GM12878 (cell line): Measurements from ENCODE around the gene METTL16. TPM values are rescaled to one million over a fixed set of nuclear protein-coding genes. Genes with fewer than 3 reads are reported as not detected.

Experiments used
- ATAC-seq: fragments of 200-7000 bp; cut with Tn5 transposase; 3 replicates; pipeline ENCODE4 v1.9.1; 2020; ENCODE audit warnings: mild to moderate bottlenecking, moderate library complexity
- BruUV-seq: library from RNA; stranded (reverse); fragments of 400-500 nt; replicated peaks from 2 replicates; lab custom pipeline; 2021; lab: Mats Ljungman, UMichigan
- CTCF ChIA-PET: fragments of 300-600 bp; sonication (Branson Sonifier 250); formaldehyde crosslinking; extraction: SDS; loops from one replicate; lab custom pipeline; 2021; ENCODE audit warnings: inconsistent platforms; lab: Yijun Ruan, JAX
- POLR2A ChIA-PET: fragments of 350-600 bp; formaldehyde crosslinking; extraction: SDS; loops from one replicate; lab custom pipeline; 2021; ENCODE audit warnings: inconsistent platforms; lab: Charles Lee
- RAD21 ChIA-PET: fragments of 300-600 bp; sonication (Branson Sonifier 250); formaldehyde crosslinking; loops from one replicate; lab custom pipeline; 2023; ENCODE audit warnings: antibody characterized with exemption; ENCODE audit not compliant: unreplicated experiment; lab: Charles Lee
- SMC1A ChIA-PET: fragments of 300-600 bp; sonication (Branson Sonifier 250); formaldehyde crosslinking; loops from one replicate; lab custom pipeline; 2023; ENCODE audit not compliant: unreplicated experiment, uncharacterized antibody; lab: Charles Lee
- DNase-seq: peaks from one replicate; pipeline ENCODE4 v3.0.0-alpha.2; 2011; ENCODE audit warnings: low read depth, low spot score
- FAIRE-seq: peaks from 3 replicates; lab custom pipeline; 2011; peaks lifted over from hg19 to GRCh38; lab: Jason Lieb, UNC
- H2AFZ ChIP-seq: 2 replicates; pipeline ENCODE4 v1.6.0; 2011; ENCODE audit warnings: low read depth, low read length, control low read depth; ENCODE audit not compliant: control insufficient read depth
- H3K27ac ChIP-seq: 2 replicates; pipeline ENCODE4 v1.5.1; 2011; ENCODE audit warnings: control low read depth; ENCODE audit not compliant: control insufficient read depth, insufficient read depth
- H3K27me3 ChIP-seq, 2 experiments: replicated peaks in 1 of 2; 2 replicates each; pipeline versions ENCODE4 v1.6.0 to v1.6.1; 2011; ENCODE audit warnings: low read length in 1 of 2; ENCODE audit not compliant: control insufficient read depth in 2 of 2, insufficient read depth in 2 of 2
- H3K36me3 ChIP-seq, 2 experiments: 2 replicates each; pipeline ENCODE4 v1.5.1; 2011; ENCODE audit warnings: low read length in 1 of 2; ENCODE audit not compliant: control insufficient read depth in 2 of 2, insufficient read depth in 2 of 2
- H3K4me1 ChIP-seq: 2 replicates; pipeline ENCODE4 v1.6.1; 2011; ENCODE audit warnings: mild to moderate bottlenecking, low read length, moderate library complexity, mixed read lengths; ENCODE audit not compliant: control insufficient read depth, insufficient read depth
- H3K4me2 ChIP-seq: 2 replicates; pipeline ENCODE4 v1.6.0; 2011; ENCODE audit warnings: control low read depth; ENCODE audit not compliant: control insufficient read depth, insufficient read depth
- H3K4me3 ChIP-seq: fragments of 200-600 bp; sonication (generic); 2 replicates; pipeline ENCODE4 v1.5.1; 2016
- H3K79me2 ChIP-seq: 2 replicates; pipeline ENCODE4 v1.6.0; 2011; ENCODE audit warnings: low read length; ENCODE audit not compliant: control insufficient read depth, insufficient read depth
- H3K9ac ChIP-seq: 2 replicates; pipeline ENCODE4 v1.8.0; 2011; ENCODE audit warnings: low read length, control low read depth, mixed read lengths; ENCODE audit not compliant: control insufficient read depth, insufficient read depth
- H3K9me3 ChIP-seq: replicated peaks from 3 replicates; pipeline ENCODE4 v1.5.1; 2011; ENCODE audit warnings: mild to moderate bottlenecking, low read length; ENCODE audit not compliant: control insufficient read depth, insufficient read depth
- H4K20me1 ChIP-seq: 2 replicates; pipeline ENCODE4 v1.6.0; 2011; ENCODE audit not compliant: control insufficient read depth, insufficient read depth
- BHLHE40 ChIP-seq, 2 experiments: fragments of 450-650 bp in 1 of 2; IDR thresholded peaks; 2 replicates each; pipeline ENCODE4 v1.6.1; 2011 to 2017; ENCODE audit warnings: low read depth in 2 of 2, borderline replicate concordance in 1 of 2, improper control_type of control experiment in 1 of 2, low read length in 1 of 2, mild to moderate bottlenecking in 1 of 2
- CEBPB ChIP-seq, 2 experiments: fragments of 150-350 bp in 1 of 2; IDR thresholded peaks; 2 replicates each; pipeline ENCODE4 v1.6.1; 2012 to 2014; ENCODE audit warnings: low read depth in 2 of 2, low read length in 2 of 2, borderline replicate concordance in 1 of 2, inconsistent platforms in 1 of 2
- EP300 ChIP-seq, 2 experiments: fragments of 150-350 bp in 1 of 2; IDR thresholded peaks; 2 replicates each; pipeline ENCODE4 v1.6.1; 2011 to 2012; ENCODE audit warnings: low read depth in 2 of 2, low read length in 2 of 2, borderline replicate concordance in 1 of 2, improper control_type of control experiment in 1 of 2, inconsistent platforms in 1 of 2; ENCODE audit not compliant: control insufficient read depth in 1 of 2
- HDAC2 ChIP-seq: fragments of 200-600 bp; sonication (generic); IDR thresholded peaks from 2 replicates; pipeline ENCODE4 v1.6.1; 2017
- PAX8 ChIP-seq: fragments of 450-650 bp; IDR thresholded peaks from 2 replicates; pipeline ENCODE4 v1.6.1; 2017; ENCODE audit warnings: mild to moderate bottlenecking, moderate library complexity
- PML ChIP-seq: IDR thresholded peaks from 2 replicates; pipeline ENCODE4 v1.6.1; 2012; ENCODE audit warnings: low read length, inconsistent platforms
- RAD51 ChIP-seq: fragments of 450-650 bp; IDR thresholded peaks from 2 replicates; pipeline ENCODE4 v1.6.1; 2016; ENCODE audit warnings: moderate library complexity, mild to moderate bottlenecking, inconsistent platforms
- ZNF207 ChIP-seq: fragments of 450-650 bp; IDR thresholded peaks from 2 replicates; pipeline ENCODE4 v1.6.1; 2014; ENCODE audit warnings: antibody characterized with exemption, mild to moderate bottlenecking, borderline replicate concordance
- ZNF24 ChIP-seq: fragments of 450-650 bp; IDR thresholded peaks from 2 replicates; pipeline ENCODE4 v1.6.1; 2017; ENCODE audit warnings: antibody characterized with exemption, mild to moderate bottlenecking
- WGBS: methylation state at CpG from one replicate; pipeline ENCODE4 v1.1.6; 2016; ENCODE audit warnings: low lambda C conversion rate; ENCODE audit not compliant: insufficient replicate concordance, insufficient coverage; ENCODE audit errors: missing lambda C conversion rate; 5-methylcytosine and 5-hydroxymethylcytosine counted together
- in situ Hi-C: fragments of 300-500 bp; cut with MboI; formaldehyde crosslinking; loops from 9 replicates; pipeline ENCODE4 v1.14.3; 2018; ENCODE audit warnings: mixed read lengths
- intact Hi-C: fragments of 100-400 bp; cut with micrococcal nuclease; formaldehyde crosslinking; loops from one replicate; pipeline ENCODE4 v1.14.2; 2022; ENCODE audit not compliant: unreplicated experiment
- polyA plus RNA-seq, 11 experiments: library from polyadenylated mRNA; depleted of rRNA in 4 of 11; unstranded in 6 of 11; stranded (reverse) in 5 of 11; fragments of >200 nt; fragmentation: Nextera tagmentation in 4 of 11; fragmentation: Illumina TruSeq in 1 of 11; extraction: Ambion mirVana in 4 of 11; extraction: Trizol in 1 of 11; gene quantifications; 1 replicate in 1 of 11; 2 replicates in 10 of 11; pipeline versions ENCODE4 v1.2.1 to v1.2.3, GENCODE V29; 2011 to 2016; ENCODE audit warnings: inconsistent platforms in 2 of 11, missing spikeins in 2 of 11, low read depth in 1 of 11
- total RNA-seq, 4 experiments: library from RNA; depleted of rRNA in 3 of 4; stranded (reverse); fragments of >200 nt in 3 of 4; fragmentation: Illumina TruSeq in 1 of 4; extraction: Trizol in 1 of 4; gene quantifications; 2 replicates each; pipeline versions ENCODE4 v1.2.1 to v1.2.3, GENCODE V29; 2013 to 2021
- TF ChIP-seq, protein P1 (sequence below): IDR thresholded peaks from 2 replicates; pipeline ENCODE4 v1.6.1; 2012; ENCODE audit warnings: low read depth, low read length, improper control_type of control experiment
- TF ChIP-seq, protein P2 (sequence below): IDR thresholded peaks from 2 replicates; pipeline ENCODE4 v1.6.1; 2011; ENCODE audit warnings: borderline replicate concordance, low read depth, mild to moderate bottlenecking, moderate library complexity, low read length; ENCODE audit not compliant: insufficient read depth, poor library complexity, severe bottlenecking
- TF ChIP-seq, protein P3 (sequence below): IDR thresholded peaks from 2 replicates; pipeline ENCODE4 v1.6.1; 2011; ENCODE audit warnings: low read depth, low read length, improper control_type of control experiment, borderline replicate concordance
- TF ChIP-seq, protein P4 (sequence below): IDR thresholded peaks from 2 replicates; pipeline ENCODE4 v1.6.1; 2012; ENCODE audit warnings: low read length, inconsistent platforms
- TF ChIP-seq, protein P5 (sequence below): fragments of 450-650 bp; IDR thresholded peaks from 2 replicates; pipeline ENCODE4 v1.6.1; 2017; ENCODE audit warnings: antibody characterized with exemption, mild to moderate bottlenecking, moderate library complexity

Gene METTL16
- total and polyA plus RNA-seq, 10 of the 15 experiments (the other 5 are each of a cell fraction or from before 2014, with no cell fraction given) = 15.6 to 34.3 (median 23.7) TPM

DNA sequence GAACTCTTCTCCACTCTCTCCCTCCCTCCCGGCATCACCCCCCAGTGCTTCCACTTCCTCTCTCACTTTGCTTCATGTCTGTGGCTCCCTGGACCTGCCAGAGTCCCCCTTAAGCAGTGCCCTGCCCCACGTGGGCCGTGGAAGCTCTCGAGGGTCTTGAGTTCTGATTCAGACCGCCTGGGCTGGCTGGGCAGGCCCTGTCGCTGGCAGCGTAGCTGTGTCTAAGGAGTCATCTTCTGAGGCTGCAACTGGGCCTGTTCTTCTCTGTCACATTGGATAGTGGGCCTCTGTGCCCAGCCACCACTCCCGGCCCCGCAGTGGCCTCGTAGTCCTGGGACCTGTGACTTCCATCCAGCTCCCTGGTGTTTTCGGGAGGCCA, 141.5 kb downstream of the METTL16 start:
- intact Hi-C loops (no loop called here), in situ Hi-C loops (no loop called here)
- ATAC-seq (no peak), DNase-seq (no peak), FAIRE-seq (no peak)
- Histone ChIP-seq H3K9ac (no peak overlapping the region), H3K79me2 (no peaks in the 10 kb centered on the region), H4K20me1 (no peaks in the 10 kb centered on the region), H3K27me3 (no peaks in the 10 kb centered on the region), H3K36me3 (no peaks in the 10 kb centered on the region; a peak in 1 of 4 replicates), H3K9me3 (no peaks in the 10 kb centered on the region), H3K4me1 (no peaks in the 10 kb centered on the region), H3K27ac (no peak overlapping the region), H2AFZ (no peak overlapping the region), H3K4me2 (no peak overlapping the region), H3K4me3 (no peak overlapping the region)
- POLR2A ChIA-PET = no interaction called here
- CTCF ChIA-PET = interaction anchor here (1.4 to 2.2 kb wide), 2 partner anchors 12 to 46 kb away, joined by 4 to 12 read pairs; no protein-coding TSS in a partner anchor
- RAD21 ChIA-PET = interaction anchor here (2.7 kb wide), 1 partner anchor 13 kb away, joined by 9 read pairs; no protein-coding TSS in a partner anchor
- WGBS = 64% methylated on average over 11 of the region's 11 CpGs
- SMC1A ChIA-PET = interaction anchor here (1.4 to 2.0 kb wide), 2 partner anchors 12 to 46 kb away, joined by 4 to 6 read pairs; no protein-coding TSS in a partner anchor
- BruUV-seq = no TSS peak
- TF ChIP-seq, protein P1, sequence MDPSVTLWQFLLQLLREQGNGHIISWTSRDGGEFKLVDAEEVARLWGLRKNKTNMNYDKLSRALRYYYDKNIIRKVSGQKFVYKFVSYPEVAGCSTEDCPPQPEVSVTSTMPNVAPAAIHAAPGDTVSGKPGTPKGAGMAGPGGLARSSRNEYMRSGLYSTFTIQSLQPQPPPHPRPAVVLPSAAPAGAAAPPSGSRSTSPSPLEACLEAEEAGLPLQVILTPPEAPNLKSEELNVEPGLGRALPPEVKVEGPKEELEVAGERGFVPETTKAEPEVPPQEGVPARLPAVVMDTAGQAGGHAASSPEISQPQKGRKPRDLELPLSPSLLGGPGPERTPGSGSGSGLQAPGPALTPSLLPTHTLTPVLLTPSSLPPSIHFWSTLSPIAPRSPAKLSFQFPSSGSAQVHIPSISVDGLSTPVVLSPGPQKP = no peak
- TF ChIP-seq CEBPB (IDR thresholded peaks at IDR 0.05; ENCODE audit: borderline replicate concordance in 1 of 2, low read depth in 2 of 2, low read length in 2 of 2) = no peak
- TF ChIP-seq PAX8 = no peak
- TF ChIP-seq, protein P2, sequence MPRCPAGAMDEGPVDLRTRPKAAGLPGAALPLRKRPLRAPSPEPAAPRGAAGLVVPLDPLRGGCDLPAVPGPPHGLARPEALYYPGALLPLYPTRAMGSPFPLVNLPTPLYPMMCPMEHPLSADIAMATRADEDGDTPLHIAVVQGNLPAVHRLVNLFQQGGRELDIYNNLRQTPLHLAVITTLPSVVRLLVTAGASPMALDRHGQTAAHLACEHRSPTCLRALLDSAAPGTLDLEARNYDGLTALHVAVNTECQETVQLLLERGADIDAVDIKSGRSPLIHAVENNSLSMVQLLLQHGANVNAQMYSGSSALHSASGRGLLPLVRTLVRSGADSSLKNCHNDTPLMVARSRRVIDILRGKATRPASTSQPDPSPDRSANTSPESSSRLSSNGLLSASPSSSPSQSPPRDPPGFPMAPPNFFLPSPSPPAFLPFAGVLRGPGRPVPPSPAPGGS = no peak
- TF ChIP-seq RAD51 = no peak
- no peak for TF ChIP-seq HDAC2
- TF ChIP-seq, protein P3, sequence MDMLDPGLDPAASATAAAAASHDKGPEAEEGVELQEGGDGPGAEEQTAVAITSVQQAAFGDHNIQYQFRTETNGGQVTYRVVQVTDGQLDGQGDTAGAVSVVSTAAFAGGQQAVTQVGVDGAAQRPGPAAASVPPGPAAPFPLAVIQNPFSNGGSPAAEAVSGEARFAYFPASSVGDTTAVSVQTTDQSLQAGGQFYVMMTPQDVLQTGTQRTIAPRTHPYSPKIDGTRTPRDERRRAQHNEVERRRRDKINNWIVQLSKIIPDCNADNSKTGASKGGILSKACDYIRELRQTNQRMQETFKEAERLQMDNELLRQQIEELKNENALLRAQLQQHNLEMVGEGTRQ = no peak
- no peak for TF ChIP-seq EP300 (IDR thresholded peaks at IDR 0.05; ENCODE audit: borderline replicate concordance in 1 of 2, control insufficient read depth in 1 of 2, low read depth in 2 of 2, low read length in 2 of 2)
- no peak for TF ChIP-seq ZNF24
- TF ChIP-seq PML = no peak
- no peak for TF ChIP-seq BHLHE40 (IDR thresholded peaks at IDR 0.05; ENCODE audit: borderline replicate concordance in 1 of 2, low read depth in 2 of 2, low read length in 1 of 2)
- TF ChIP-seq, protein P4, sequence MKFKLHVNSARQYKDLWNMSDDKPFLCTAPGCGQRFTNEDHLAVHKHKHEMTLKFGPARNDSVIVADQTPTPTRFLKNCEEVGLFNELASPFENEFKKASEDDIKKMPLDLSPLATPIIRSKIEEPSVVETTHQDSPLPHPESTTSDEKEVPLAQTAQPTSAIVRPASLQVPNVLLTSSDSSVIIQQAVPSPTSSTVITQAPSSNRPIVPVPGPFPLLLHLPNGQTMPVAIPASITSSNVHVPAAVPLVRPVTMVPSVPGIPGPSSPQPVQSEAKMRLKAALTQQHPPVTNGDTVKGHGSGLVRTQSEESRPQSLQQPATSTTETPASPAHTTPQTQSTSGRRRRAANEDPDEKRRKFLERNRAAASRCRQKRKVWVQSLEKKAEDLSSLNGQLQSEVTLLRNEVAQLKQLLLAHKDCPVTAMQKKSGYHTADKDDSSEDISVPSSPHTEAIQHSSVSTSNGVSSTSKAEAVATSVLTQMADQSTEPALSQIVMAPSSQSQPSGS = no peak
- TF ChIP-seq, protein P5, sequence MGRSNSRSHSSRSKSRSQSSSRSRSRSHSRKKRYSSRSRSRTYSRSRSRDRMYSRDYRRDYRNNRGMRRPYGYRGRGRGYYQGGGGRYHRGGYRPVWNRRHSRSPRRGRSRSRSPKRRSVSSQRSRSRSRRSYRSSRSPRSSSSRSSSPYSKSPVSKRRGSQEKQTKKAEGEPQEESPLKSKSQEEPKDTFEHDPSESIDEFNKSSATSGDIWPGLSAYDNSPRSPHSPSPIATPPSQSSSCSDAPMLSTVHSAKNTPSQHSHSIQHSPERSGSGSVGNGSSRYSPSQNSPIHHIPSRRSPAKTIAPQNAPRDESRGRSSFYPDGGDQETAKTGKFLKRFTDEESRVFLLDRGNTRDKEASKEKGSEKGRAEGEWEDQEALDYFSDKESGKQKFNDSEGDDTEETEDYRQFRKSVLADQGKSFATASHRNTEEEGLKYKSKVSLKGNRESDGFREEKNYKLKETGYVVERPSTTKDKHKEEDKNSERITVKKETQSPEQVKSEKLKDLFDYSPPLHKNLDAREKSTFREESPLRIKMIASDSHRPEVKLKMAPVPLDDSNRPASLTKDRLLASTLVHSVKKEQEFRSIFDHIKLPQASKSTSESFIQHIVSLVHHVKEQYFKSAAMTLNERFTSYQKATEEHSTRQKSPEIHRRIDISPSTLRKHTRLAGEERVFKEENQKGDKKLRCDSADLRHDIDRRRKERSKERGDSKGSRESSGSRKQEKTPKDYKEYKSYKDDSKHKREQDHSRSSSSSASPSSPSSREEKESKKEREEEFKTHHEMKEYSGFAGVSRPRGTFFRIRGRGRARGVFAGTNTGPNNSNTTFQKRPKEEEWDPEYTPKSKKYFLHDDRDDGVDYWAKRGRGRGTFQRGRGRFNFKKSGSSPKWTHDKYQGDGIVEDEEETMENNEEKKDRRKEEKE = no peak
- TF ChIP-seq ZNF207 = no peak
